Gastrocnemius medialis (tissue), 4 donors: ENCODE data around the gene DHRS4.
"Not testable (repeated sequence)": the region's sequence is repeated elsewhere in the genome, so short reads cannot be mapped to it uniquely, and the experiment has no call there.

ENCODE experiments used
- POLR2A ChIP-seq, 2 donors: fragments of 450-650 bp; IDR thresholded peaks; one replicate each; pipeline ENCODE4 v1.6.1; 2017; ENCODE audit warnings: antibody characterized with exemption in 2 of 2, mild to moderate bottlenecking in 2 of 2, moderate library complexity in 2 of 2
- TF ChIP-seq, protein P1 (sequence below), 5 experiments: fragments of 450-650 bp in 3 of 5; fragments of 200-600 bp in 2 of 5; sonication (generic) in 2 of 5; IDR thresholded peaks in 4 of 5; conservative IDR thresholded peaks in 1 of 5; 1 replicate in 4 of 5; 2 replicates in 1 of 5; pipeline ENCODE4 v1.5.1; 2016 to 2019; ENCODE audit warnings: antibody characterized with exemption in 5 of 5, mild to moderate bottlenecking in 3 of 5, moderate library complexity in 3 of 5

DNA sequence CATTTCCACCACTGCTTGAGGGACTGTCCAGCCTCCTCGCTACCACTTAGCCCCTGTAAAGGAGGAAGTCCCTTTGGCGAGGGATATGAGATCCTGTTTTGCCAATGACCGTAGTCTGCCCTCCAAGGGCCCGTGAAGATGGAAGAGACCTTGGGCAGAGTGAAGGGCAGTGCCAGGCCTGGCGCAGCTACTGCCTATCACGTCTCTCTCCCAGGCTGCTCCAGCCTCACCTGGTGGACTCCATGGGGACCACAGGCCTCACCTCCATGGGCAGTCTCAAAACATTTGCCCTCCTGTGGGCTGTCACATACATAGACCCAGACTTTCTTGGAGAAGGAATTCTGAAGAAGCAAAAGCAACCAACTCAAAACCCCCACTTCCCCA, 34.6 kb downstream of the DHRS4 start:
- TF ChIP-seq, protein P1, sequence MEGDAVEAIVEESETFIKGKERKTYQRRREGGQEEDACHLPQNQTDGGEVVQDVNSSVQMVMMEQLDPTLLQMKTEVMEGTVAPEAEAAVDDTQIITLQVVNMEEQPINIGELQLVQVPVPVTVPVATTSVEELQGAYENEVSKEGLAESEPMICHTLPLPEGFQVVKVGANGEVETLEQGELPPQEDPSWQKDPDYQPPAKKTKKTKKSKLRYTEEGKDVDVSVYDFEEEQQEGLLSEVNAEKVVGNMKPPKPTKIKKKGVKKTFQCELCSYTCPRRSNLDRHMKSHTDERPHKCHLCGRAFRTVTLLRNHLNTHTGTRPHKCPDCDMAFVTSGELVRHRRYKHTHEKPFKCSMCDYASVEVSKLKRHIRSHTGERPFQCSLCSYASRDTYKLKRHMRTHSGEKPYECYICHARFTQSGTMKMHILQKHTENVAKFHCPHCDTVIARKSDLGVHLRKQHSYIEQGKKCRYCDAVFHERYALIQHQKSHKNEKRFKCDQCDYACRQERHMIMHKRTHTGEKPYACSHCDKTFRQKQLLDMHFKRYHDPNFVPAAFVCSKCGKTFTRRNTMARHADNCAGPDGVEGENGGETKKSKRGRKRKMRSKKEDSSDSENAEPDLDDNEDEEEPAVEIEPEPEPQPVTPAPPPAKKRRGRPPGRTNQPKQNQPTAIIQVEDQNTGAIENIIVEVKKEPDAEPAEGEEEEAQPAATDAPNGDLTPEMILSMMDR (IDR thresholded peaks at IDR 0.05 in 4 of 5, conservative IDR thresholded peaks at IDR 0.05 in 1 of 5): not testable (repeated sequence)
- not testable (repeated sequence) for TF ChIP-seq POLR2A (IDR thresholded peaks at IDR 0.05)
